Memory B cell (primary cell): ENCODE results near the gene RIMKLB.

ENCODE experiments used
- ATAC-seq: fragments of 150-1000 bp; cut with Tn5 transposase; 2 replicates; pipeline ENCODE4 v1.10.0; 2021; ENCODE audit warnings: low read depth, mild to moderate bottlenecking, moderate library complexity
- DNase-seq, 2 donors: peaks; one replicate each; pipeline ENCODE4 v3.0.0; 2022; ENCODE audit warnings: low spot score in 2 of 2
- H3K27ac Mint-ChIP-seq: one replicate; pipeline ENCODE4 v1.8.0; 2022; ENCODE audit warnings: mild to moderate bottlenecking, moderate library complexity, mixed read lengths
- H3K27me3 Mint-ChIP-seq: one replicate; pipeline ENCODE4 v1.8.0; 2022; ENCODE audit warnings: mixed read lengths
- H3K36me3 Mint-ChIP-seq: one replicate; pipeline ENCODE4 v1.8.0; 2022; ENCODE audit warnings: mild to moderate bottlenecking, mixed read lengths
- H3K4me1 Mint-ChIP-seq: one replicate; pipeline ENCODE4 v1.8.0; 2022; ENCODE audit warnings: mixed read lengths
- H3K4me3 Mint-ChIP-seq: one replicate; pipeline ENCODE4 v1.8.0; 2022; ENCODE audit warnings: mild to moderate bottlenecking, moderate library complexity, mixed read lengths
- H3K9me3 Mint-ChIP-seq: one replicate; pipeline ENCODE4 v1.8.0; 2022; ENCODE audit warnings: mixed read lengths

The RIMKLB gene, protein sequence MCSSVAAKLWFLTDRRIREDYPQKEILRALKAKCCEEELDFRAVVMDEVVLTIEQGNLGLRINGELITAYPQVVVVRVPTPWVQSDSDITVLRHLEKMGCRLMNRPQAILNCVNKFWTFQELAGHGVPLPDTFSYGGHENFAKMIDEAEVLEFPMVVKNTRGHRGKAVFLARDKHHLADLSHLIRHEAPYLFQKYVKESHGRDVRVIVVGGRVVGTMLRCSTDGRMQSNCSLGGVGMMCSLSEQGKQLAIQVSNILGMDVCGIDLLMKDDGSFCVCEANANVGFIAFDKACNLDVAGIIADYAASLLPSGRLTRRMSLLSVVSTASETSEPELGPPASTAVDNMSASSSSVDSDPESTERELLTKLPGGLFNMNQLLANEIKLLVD

DNA sequence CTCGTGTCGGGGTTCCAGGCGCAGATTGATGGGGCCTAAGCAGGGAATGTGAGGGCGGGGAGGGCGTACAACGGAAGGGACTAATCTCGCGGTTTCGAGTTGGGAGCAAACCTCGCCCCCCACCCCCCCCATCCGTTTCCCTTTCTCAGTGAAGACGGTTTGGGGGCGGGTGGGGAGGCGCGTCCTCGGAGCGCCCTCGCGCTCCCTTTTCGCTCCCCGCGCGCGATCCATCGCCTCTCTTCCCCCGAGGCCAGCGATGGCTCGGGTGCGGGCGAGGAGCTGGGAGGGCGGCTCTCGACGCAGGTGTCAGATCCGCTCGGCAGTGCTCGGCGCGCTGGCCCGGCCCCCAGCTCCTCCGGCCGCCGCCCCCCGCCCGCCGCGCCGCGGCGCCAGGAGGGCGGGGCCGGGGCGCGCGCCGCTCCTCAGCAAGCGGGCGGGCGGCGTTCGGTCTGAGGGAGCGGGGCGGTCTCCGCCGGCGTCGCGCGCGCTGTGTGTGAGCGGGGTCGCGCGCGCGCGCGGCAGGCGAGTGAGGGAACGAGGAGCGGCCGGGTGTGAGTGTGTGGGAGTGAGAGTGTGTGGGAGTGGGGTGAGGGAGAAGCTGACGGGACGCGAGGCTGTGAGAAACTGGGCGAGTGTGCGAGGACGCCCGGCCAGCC is at the start of gene RIMKLB:
Gene RIMKLB (plus strand): TSS at position 516 of the 656 bp plus-strand sequence. CDS start 15,876 bp downstream, outside the sequence.
- ATAC-seq (peak; percentile 80), DNase-seq (peak; percentile 65 to 66)
- Mint-ChIP-seq H3K4me1 (peaks cover 16% of the 10 kb centered on the region), H3K27ac (peak within 1 kb of the TSS; percentile 97), H3K9me3 (no peaks in the 10 kb centered on the region), H3K36me3 (peaks cover 2% of the 10 kb centered on the region), H3K4me3 (peak within 1 kb of the TSS; percentile 99), H3K27me3 (no peaks in the 10 kb centered on the region)

DNA sequence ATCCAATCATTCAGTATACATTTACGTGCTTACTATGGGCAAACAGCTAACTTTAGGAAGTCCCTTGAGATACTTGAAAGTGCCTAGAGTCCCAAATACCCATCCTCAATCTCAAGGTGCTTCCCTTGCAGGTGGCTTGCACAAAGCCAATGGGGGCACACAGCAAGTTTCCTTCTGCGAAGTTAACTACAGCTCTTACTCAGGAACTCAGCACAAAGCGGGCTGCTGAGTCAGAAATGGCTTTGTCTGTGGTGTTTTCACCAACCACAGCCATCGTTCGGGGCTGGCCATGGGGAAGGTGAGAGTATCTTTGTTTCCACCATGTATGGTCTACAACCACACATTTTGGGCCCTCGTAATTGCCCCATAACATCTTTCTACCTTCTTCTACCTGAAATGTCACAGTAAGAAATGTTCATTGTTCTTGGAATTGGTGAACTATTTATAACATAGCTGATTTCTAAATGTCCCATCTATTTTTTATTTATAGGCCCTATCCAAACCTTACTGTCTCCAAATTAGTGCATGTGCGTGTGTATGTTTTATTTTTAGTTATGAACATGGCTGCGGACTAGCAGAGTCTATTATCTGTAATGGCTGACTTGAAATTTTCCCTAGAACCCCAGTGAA is 49.1 kb upstream of the RIMKLB start:
- ATAC-seq (no peak), DNase-seq (no peak)
- H3K27ac Mint-ChIP-seq = peak overlapping the region; percentile 21

DNA sequence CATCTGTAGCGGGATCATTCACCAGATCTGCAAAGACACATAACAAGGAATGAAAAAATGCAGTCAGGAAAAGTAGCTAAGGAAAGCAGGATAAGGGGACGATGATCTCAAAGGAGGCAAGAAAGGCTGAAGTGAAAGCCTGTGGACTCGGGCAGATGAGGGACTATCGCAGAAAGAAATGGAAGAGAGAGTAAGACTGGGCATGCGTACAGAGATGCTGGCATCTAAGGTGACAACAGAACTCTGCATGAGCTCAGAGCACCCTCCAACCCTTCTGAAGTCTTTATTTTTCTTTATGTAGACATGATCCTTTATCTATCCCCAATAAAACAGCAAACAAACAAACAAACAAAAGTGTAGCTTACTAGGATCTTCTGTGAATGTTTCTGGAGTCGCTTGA is 42.4 kb upstream of the RIMKLB start:
- H3K4me1 Mint-ChIP-seq = no peaks in the 10 kb centered on the region
- ATAC-seq (no peak), DNase-seq (no peak)
- no peak overlapping the region for H3K4me3 Mint-ChIP-seq
- no peak overlapping the region for H3K27ac Mint-ChIP-seq
- H3K9me3 Mint-ChIP-seq = no peaks in the 10 kb centered on the region
- H3K36me3 Mint-ChIP-seq = peaks cover 2% of the 10 kb centered on the region
- H3K27me3 Mint-ChIP-seq = peaks cover 5% of the 10 kb centered on the region

More for the DNA sequence above, 49.1 kb upstream of the RIMKLB start:
- peaks cover 7% of the 10 kb centered on the region for H3K27me3 Mint-ChIP-seq
- no peaks in the 10 kb centered on the region for H3K9me3 Mint-ChIP-seq
- peaks cover 20% of the 10 kb centered on the region for H3K4me1 Mint-ChIP-seq
- no peak overlapping the region for H3K4me3 Mint-ChIP-seq
- no peaks in the 10 kb centered on the region for H3K36me3 Mint-ChIP-seq

DNA sequence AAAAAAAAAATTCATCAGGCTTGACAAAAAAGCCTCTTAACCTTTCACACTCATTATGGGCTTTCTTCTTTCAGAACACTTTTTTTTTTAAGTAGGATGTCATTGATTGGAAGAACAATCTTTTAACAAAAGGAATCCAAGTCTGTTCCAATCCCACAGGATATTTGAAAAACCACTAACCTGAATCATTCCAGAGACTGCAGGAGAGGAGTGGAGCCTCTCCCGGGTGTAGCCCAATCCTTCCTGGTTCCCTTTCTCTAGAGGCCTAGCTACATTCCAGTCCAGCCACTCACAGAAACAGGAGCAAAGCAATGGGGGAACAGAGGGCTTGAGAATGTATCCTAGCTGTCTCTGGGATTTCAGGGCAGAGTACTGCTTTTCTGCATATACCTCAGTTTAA is 39.4 kb upstream of the RIMKLB start:
- Mint-ChIP-seq H3K9me3 (no peaks in the 10 kb centered on the region), H3K27me3 (peaks cover 2% of the 10 kb centered on the region), H3K4me1 (no peaks in the 10 kb centered on the region), H3K27ac (no peak overlapping the region), H3K36me3 (peaks cover 2% of the 10 kb centered on the region), H3K4me3 (no peak overlapping the region)
- DNase-seq = no peak
- ATAC-seq = no peak

DNA sequence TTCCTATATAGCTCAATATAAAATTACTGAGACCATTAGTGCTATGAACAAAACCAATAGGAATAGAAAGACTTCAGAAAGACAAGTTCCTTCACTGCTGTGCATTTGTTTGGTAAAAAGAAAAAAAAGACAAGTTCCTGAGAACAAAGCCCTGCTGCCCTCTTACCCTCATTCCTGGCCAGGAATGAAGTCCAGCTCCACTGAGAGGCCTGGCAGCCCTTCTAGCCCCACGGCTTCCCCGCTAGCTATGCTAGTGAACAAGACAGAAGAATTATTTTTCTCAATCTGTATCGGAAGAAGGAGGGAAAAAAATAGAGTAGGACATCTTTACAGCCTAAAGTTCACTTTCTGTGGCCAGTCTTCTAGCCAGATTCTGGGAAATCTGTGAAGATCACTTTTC is 36.8 kb upstream of the RIMKLB start:
- H3K36me3 Mint-ChIP-seq = peaks cover 2% of the 10 kb centered on the region
- peaks cover 2% of the 10 kb centered on the region for H3K27me3 Mint-ChIP-seq
- DNase-seq (no peak), ATAC-seq (no peak)
- H3K4me3 Mint-ChIP-seq = no peak overlapping the region
- no peaks in the 10 kb centered on the region for H3K9me3 Mint-ChIP-seq
- no peaks in the 10 kb centered on the region for H3K4me1 Mint-ChIP-seq
- no peak overlapping the region for H3K27ac Mint-ChIP-seq

DNA sequence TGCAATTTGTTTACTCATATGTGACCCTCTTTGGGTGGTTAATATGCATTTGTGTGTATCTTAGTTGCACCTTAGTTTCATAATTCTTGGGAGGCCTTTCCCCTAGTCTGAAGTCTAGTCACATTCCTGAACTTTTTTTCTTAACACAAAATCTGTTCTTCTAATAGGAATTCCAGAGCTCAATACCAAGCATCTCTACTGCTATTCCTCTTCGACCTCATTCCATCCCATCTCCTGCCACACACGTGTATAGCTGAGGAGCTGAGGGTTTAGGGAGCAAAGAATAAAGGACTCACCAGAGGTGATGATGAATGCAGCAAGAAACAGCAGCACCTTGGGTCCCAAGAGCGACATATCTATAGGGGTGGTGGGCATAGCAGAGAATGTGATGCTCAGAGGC is 36.0 kb upstream of the RIMKLB start:
- H3K27ac Mint-ChIP-seq = no peak overlapping the region
- no peak for DNase-seq
- no peak for ATAC-seq
- H3K36me3 Mint-ChIP-seq = peaks cover 2% of the 10 kb centered on the region
- no peaks in the 10 kb centered on the region for H3K9me3 Mint-ChIP-seq
- peaks cover 2% of the 10 kb centered on the region for H3K27me3 Mint-ChIP-seq
- no peak overlapping the region for H3K4me3 Mint-ChIP-seq
- no peaks in the 10 kb centered on the region for H3K4me1 Mint-ChIP-seq

DNA sequence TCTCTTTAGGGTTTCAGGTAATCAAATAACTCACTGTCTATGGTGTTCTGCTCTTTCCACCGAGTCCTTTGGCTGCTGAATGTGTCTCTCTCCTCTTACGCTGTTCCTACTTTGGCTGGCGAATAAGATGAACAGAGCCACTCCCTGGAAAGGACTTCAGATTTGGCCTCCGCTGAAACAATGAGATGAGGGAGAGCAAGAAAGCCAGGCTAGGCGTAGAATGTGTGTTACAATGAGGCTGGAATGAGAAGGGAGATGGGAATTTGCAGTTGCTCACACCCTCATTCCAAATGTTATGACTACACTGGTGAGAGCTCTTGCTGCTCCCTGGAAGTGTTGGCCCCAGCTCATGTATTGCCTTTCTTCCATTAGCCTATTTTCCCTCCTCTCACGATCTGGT is 35.2 kb upstream of the RIMKLB start, which contains the start of gene MFAP5:
Gene MFAP5 (minus strand): TSS at position 234 of the 400 bp plus-strand sequence. CDS start 722 bp downstream, outside the sequence.
- Mint-ChIP-seq H3K4me1 (peaks cover 3% of the 10 kb centered on the region), H3K27ac (no peak within 1 kb of the TSS), H3K9me3 (no peaks in the 10 kb centered on the region), H3K4me3 (no peak within 1 kb of the TSS), H3K27me3 (peaks cover 2% of the 10 kb centered on the region), H3K36me3 (peaks cover 2% of the 10 kb centered on the region)
- DNase-seq (no peak), ATAC-seq (no peak)

DNA sequence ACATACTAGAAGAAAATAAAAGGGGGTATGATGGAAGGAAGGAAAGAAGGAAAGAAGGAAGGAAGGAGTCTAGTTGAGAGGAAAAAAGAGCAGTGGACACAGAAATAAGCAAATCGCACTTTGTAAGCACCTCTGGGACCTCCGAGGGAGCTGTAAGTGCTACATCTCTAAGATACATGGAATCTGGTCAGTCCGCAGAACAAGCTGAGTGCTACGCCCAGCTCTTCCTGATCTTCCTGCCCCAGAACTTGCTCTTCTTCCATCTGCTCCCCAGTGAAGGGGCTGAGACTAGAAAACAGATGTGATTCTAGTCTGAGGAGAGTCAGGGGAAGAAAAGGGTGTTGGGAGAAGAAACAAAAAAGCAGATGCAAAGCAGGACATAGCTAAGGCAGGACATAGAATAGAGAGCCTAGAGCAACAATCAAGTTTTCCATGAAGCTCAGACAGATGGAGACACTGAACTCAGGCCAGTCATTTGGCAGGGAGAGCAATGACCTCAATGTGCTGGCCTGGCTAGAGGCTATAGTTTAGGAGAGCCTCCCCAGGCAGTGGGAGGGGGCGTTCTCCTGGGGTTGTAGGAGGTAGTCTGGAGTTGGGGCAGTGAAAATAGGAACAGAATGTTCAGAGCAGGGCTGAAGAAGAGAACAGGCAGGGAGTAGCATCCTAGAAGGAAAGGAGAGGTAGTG is 33.4 kb upstream of the RIMKLB start:
- Mint-ChIP-seq H3K4me1 (peaks cover 3% of the 10 kb centered on the region), H3K36me3 (peaks cover under 1% of the 10 kb centered on the region), H3K9me3 (no peaks in the 10 kb centered on the region), H3K27ac (no peak overlapping the region), H3K27me3 (peaks cover 2% of the 10 kb centered on the region), H3K4me3 (no peak overlapping the region)
- ATAC-seq (no peak), DNase-seq (no peak)

DNA sequence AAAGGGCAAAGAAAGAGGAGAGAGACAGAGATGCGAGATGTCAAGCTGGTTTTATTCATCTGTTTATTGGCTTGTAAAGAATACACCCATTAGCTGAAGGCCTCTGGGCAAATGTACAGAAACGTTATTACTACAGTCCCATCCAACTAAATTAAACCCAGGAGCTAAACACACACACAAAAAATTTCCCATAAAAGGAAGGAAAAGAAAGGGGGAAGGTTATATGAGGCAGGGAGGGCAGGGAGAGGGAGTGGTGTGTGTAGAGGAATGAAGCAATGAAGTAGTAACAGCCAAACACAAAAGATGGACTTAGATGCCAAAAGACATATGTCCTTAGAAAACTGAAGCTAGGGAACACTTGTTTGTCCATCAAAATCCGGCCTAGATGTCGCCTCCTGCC is 32.0 kb upstream of the RIMKLB start:
- H3K27ac Mint-ChIP-seq = no peak overlapping the region
- ATAC-seq (no peak), DNase-seq (no peak)
- H3K36me3 Mint-ChIP-seq = peaks cover 2% of the 10 kb centered on the region
- H3K9me3 Mint-ChIP-seq = peaks cover 3% of the 10 kb centered on the region
- peaks cover 3% of the 10 kb centered on the region for H3K4me1 Mint-ChIP-seq
- peaks cover 4% of the 10 kb centered on the region for H3K27me3 Mint-ChIP-seq
- no peak overlapping the region for H3K4me3 Mint-ChIP-seq

DNA sequence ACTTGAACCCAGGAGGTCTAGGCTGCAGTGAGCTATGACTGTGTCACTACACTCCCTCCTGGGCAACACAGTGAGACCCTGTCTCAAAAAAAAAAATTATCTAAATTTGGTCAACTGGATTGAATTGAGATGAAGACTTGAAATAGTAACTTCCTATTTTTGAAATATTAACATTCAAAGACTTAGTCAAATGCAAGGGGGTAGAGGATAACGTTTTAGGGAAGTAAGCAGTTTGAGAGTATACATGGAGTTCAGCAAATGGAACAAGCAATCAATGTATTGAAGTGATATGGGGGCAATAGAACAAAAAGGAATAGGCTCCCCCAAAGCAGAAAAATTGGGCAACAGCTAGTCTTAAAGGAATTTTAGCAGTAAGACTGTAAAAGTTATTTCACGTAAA is 30.5 kb upstream of the RIMKLB start:
- DNase-seq (peak in 1 of 2 donors; percentile 4), ATAC-seq (peak; percentile 79)
- H3K4me3 Mint-ChIP-seq = no peak overlapping the region
- peaks cover 7% of the 10 kb centered on the region for H3K36me3 Mint-ChIP-seq
- H3K27ac Mint-ChIP-seq = no peak overlapping the region
- H3K4me1 Mint-ChIP-seq = peaks cover 5% of the 10 kb centered on the region
- peaks cover 7% of the 10 kb centered on the region for H3K9me3 Mint-ChIP-seq
- peaks cover 4% of the 10 kb centered on the region for H3K27me3 Mint-ChIP-seq

DNA sequence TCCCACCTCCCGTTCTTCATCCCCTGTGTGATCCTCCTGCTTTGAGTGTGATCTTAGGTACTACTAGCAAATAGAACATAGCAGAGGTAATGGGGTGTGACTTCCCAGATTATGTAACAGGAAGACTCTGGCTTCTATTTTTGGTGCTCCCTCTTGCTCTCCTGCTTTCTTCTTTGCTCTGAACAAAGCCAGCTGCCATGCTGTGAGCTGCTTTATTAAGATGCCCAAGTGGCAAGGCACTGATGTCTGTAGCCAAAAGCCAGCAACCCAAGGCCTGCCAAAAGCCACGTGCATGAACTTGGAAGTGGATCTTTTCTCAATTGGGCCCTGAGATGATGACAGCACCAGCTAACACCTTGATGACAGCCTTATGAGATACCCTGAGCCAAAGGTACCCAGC is 29.4 kb upstream of the RIMKLB start:
- DNase-seq (no peak), ATAC-seq (no peak)
- Mint-ChIP-seq H3K27me3 (peaks cover 4% of the 10 kb centered on the region), H3K4me1 (peaks cover 7% of the 10 kb centered on the region), H3K4me3 (no peak overlapping the region), H3K36me3 (peaks cover 7% of the 10 kb centered on the region), H3K27ac (no peak overlapping the region), H3K9me3 (peaks cover 8% of the 10 kb centered on the region)

DNA sequence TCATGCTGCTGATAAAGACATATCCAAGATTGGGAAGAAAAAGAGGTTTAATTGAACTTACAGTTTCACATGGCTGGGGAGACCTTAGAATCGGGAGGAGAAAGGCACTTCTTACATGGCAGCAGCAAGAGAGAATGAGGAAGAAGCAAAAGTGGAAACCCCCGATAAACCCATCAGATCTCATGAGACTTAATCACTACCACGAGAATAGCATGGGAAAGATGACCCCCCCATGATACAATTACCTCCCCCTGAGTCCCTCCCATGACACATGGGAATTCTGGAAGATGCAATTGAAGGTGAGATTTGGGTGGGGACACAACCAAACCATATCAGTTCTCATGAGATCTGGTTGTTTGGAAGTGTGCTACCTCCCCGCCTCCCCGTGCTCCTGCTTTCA is 25.4 kb upstream of the RIMKLB start:
- Mint-ChIP-seq H3K36me3 (peaks cover 7% of the 10 kb centered on the region), H3K4me3 (no peak overlapping the region), H3K9me3 (peaks cover 8% of the 10 kb centered on the region), H3K27me3 (peaks cover 1% of the 10 kb centered on the region), H3K27ac (peak overlapping the region; percentile 4), H3K4me1 (peaks cover 6% of the 10 kb centered on the region)
- ATAC-seq (no peak), DNase-seq (no peak)

DNA sequence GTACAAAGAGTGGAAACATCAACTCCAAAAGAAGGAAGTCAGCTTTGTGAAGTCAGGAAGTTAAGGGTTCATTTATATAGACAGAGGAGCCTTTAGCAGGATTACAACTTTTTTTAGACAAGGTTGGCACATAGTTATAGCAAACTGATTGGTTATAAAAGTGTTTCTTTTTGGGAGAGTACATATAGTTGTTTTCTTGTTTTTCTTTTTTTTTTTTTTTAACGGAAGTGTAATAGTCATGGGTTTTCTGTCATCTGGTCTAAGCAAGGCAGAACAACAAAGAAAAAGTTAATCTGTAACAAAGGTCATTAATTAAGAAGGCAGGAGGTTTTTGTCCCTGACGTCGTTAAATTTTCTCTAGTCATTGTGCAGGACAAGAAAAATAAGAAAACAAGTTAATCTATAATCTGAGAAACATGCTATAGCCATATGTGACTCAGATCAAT is 22.2 kb upstream of the RIMKLB start:
- Mint-ChIP-seq H3K36me3 (peaks cover 5% of the 10 kb centered on the region), H3K9me3 (peaks cover 5% of the 10 kb centered on the region), H3K4me3 (no peak overlapping the region), H3K27ac (peak overlapping the region; percentile 4), H3K4me1 (peaks cover 6% of the 10 kb centered on the region), H3K27me3 (no peaks in the 10 kb centered on the region)
- ATAC-seq (no peak), DNase-seq (no peak)

DNA sequence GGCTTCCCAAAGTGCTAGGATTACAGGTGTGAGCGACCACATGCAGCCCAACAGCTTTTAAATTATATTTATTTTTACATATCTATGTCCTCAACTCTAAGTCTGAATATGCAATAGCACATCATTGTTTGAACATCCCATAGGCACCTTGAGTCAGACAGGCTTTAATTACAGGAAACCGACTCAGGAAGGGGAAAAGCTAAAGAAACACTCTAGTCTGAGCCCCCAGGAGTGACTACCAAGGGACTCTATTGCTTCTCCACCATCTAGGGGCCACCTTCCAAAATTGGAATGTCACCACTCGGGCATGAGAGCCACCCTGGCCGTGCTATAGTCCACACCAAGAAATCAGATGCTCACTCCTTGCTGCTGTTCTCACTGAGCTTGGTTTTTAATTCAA is 21.1 kb upstream of the RIMKLB start:
- no peak for DNase-seq
- no peaks in the 10 kb centered on the region for H3K27me3 Mint-ChIP-seq
- no peak overlapping the region for H3K27ac Mint-ChIP-seq
- peaks cover 5% of the 10 kb centered on the region for H3K36me3 Mint-ChIP-seq
- H3K4me3 Mint-ChIP-seq = no peak overlapping the region
- H3K9me3 Mint-ChIP-seq = peaks cover 5% of the 10 kb centered on the region
- ATAC-seq = no peak
- H3K4me1 Mint-ChIP-seq = peaks cover 6% of the 10 kb centered on the region
